IPS-18a (cell line): ENCODE measurements around the gene WWC1.

Experiments
- H3K27ac ChIP-seq: one replicate; pipeline ENCODE4 v1.5.1; 2013; ENCODE audit warnings: low read length
- H3K27me3 ChIP-seq: one replicate; pipeline ENCODE4 v1.6.1; 2013; ENCODE audit warnings: mild to moderate bottlenecking, low read length; ENCODE audit not compliant: control insufficient read depth, insufficient read depth
- H3K36me3 ChIP-seq: one replicate; pipeline ENCODE4 v1.6.1; 2013; ENCODE audit warnings: low read depth, low read length; ENCODE audit not compliant: control insufficient read depth
- H3K4me1 ChIP-seq: one replicate; pipeline ENCODE4 v1.6.1; 2013; ENCODE audit warnings: low read depth, low read length; ENCODE audit not compliant: control insufficient read depth
- H3K4me3 ChIP-seq: one replicate; pipeline ENCODE4 v1.5.1; 2013; ENCODE audit warnings: low read length
- H3K9ac ChIP-seq: one replicate; pipeline ENCODE4 v1.6.1; 2013; ENCODE audit warnings: mild to moderate bottlenecking, low read length, moderate library complexity
- H3K9me3 ChIP-seq: one replicate; pipeline ENCODE4 v1.6.1; 2013; ENCODE audit warnings: low read depth, low read length; ENCODE audit not compliant: control insufficient read depth

The WWC1 gene

DNA sequence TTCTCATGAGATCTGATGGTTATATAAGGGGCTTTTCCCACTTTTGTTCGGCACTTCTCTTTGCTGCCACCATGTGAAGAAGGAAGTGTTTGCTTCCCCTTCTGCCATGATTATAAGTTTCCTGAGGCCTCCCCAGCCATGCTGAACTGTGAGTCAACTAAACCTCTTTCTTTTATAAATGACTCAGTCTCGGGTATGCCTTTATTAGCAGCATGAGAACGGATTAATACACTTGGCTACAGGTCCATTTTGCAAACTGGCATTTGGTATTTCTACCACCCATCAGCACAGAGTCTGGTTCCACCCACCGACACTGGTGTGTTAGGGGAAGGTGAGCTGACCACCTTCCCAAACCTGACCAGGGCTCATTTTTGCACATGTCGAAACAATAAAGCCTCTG lies 146.9 kb downstream of the WWC1 start:
- Histone ChIP-seq H3K27ac (no peak overlapping the region), H3K36me3 (peaks cover 30% of the 10 kb centered on the region), H3K9ac (no peak overlapping the region), H3K4me3 (no peak overlapping the region), H3K9me3 (no peaks in the 10 kb centered on the region), H3K27me3 (no peaks in the 10 kb centered on the region), H3K4me1 (no peaks in the 10 kb centered on the region)

DNA sequence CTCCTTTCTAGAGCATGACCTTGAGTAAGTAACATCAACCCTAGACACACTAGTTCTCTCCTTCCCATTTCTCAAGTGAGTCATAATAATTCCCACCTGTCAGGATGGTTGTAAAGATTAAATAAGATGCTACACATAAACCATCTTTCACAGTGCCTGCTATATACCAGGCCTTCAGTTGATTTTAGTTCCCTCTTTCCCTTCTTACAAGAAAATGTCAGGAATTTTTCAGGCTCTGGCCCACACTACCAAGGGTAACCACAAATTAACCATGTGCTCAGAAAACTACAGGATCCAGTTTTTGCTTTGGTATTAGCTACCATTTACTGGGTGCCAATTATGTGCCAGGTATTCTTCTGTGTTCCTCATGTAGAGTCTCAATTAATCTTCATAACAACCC lies 152.1 kb downstream of the WWC1 start:
- no peaks in the 10 kb centered on the region for H3K4me1 ChIP-seq
- H3K36me3 ChIP-seq, result peaks cover 37% of the 10 kb centered on the region
- no peaks in the 10 kb centered on the region for H3K27me3 ChIP-seq
- H3K4me3 ChIP-seq, result no peak overlapping the region
- no peak overlapping the region for H3K9ac ChIP-seq
- no peak overlapping the region for H3K27ac ChIP-seq
- no peaks in the 10 kb centered on the region for H3K9me3 ChIP-seq

- Histone ChIP-seq H3K36me3 (peaks cover 37% of the 10 kb centered on the region), H3K4me1 (no peaks in the 10 kb centered on the region), H3K27me3 (no peaks in the 10 kb centered on the region), H3K9ac (no peak overlapping the region), H3K27ac (no peak overlapping the region), H3K4me3 (no peak overlapping the region), H3K9me3 (no peaks in the 10 kb centered on the region)
These were observed 152.7 kb downstream of the WWC1 start for GRCh38 chr5:168443950-168444700.

- Histone ChIP-seq H3K9me3 (no peaks in the 10 kb centered on the region), H3K27ac (no peak overlapping the region), H3K9ac (no peak overlapping the region), H3K4me1 (no peaks in the 10 kb centered on the region), H3K4me3 (no peak overlapping the region), H3K27me3 (no peaks in the 10 kb centered on the region), H3K36me3 (peaks cover 20% of the 10 kb centered on the region)
These were observed 155.7 kb downstream of the WWC1 start for GRCh38 chr5:168446983-168447619.

DNA sequence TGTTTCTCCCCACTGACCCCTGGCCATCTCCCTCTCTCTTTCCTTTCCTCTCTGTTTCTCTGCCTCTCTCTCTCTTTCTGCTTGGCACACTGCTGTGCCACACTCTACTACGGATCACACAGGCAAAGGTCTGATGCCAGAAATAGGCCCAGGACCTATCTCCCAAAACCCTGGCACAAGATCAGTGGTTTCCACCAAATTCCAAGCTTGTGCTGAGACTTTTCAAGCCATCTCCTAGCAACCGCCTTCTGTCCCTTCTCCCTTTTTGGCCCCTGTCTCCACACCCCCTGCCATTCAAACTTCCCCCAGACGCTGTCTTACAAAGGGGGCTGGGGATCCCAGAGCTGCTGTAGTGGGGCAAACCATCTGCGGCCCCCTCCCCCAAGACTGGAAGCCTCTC lies 156.4 kb downstream of the WWC1 start:
- no peaks in the 10 kb centered on the region for H3K9me3 ChIP-seq
- H3K27ac ChIP-seq, result no peak overlapping the region
- peaks cover 20% of the 10 kb centered on the region for H3K36me3 ChIP-seq
- H3K27me3 ChIP-seq, result no peaks in the 10 kb centered on the region
- H3K4me1 ChIP-seq, result no peaks in the 10 kb centered on the region
- H3K4me3 ChIP-seq, result no peak overlapping the region
- no peak overlapping the region for H3K9ac ChIP-seq

DNA sequence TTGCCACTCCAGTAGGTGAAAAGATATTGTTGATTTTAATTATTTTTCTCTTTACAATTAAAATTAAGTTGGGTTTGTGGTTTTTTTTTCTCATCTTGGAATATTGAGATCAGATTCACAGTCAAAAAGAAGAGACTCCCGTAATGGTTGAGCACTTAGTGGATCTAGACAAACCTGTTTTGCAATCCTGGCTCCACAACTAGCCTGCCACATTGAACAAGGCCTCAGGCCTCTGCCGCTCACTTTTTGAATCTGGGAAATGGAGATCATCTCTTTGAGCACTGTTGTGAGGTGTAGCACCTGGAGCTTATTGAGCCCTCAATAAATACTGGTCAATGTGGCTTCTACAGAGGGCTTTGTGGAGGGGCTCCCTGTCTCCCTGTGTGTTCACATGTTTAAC lies 157.7 kb downstream of the WWC1 start:
- Histone ChIP-seq H3K4me3 (no peak overlapping the region), H3K9ac (no peak overlapping the region), H3K9me3 (no peaks in the 10 kb centered on the region), H3K27ac (no peak overlapping the region), H3K36me3 (peaks cover 7% of the 10 kb centered on the region), H3K4me1 (no peaks in the 10 kb centered on the region), H3K27me3 (no peaks in the 10 kb centered on the region)

GRCh38 chr5:168451565-168451964 lies 160.1 kb downstream of the WWC1 start:
- H3K9me3 ChIP-seq, result no peaks in the 10 kb centered on the region
- H3K9ac ChIP-seq, result no peak overlapping the region
- H3K4me3 ChIP-seq, result no peak overlapping the region
- no peaks in the 10 kb centered on the region for H3K4me1 ChIP-seq
- no peaks in the 10 kb centered on the region for H3K27me3 ChIP-seq
- H3K27ac ChIP-seq, result no peak overlapping the region
- peaks cover 11% of the 10 kb centered on the region for H3K36me3 ChIP-seq

DNA sequence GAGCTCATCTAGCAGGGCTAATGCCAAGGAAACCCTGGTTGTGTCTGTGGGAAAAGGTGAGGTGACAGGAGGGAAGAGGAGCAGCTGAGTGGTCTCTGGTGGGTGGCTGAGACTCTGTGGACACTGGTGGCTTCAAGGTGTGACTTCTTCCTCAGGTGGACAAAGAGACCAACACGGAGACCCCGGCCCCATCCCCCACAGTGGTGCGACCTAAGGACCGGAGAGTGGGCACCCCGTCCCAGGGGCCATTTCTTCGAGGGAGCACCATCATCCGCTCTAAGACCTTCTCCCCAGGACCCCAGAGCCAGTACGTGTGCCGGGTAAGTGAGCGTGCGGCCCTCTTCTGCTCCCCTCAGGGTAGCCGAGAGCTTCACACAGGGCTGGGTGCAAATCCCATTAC lies 163.8 kb downstream of the WWC1 start:
- peaks cover 36% of the 10 kb centered on the region for H3K36me3 ChIP-seq
- no peaks in the 10 kb centered on the region for H3K27me3 ChIP-seq
- H3K9ac ChIP-seq, result no peak overlapping the region
- H3K27ac ChIP-seq, result no peak overlapping the region
- no peak overlapping the region for H3K4me3 ChIP-seq
- H3K9me3 ChIP-seq, result no peaks in the 10 kb centered on the region
- H3K4me1 ChIP-seq, result no peaks in the 10 kb centered on the region

DNA sequence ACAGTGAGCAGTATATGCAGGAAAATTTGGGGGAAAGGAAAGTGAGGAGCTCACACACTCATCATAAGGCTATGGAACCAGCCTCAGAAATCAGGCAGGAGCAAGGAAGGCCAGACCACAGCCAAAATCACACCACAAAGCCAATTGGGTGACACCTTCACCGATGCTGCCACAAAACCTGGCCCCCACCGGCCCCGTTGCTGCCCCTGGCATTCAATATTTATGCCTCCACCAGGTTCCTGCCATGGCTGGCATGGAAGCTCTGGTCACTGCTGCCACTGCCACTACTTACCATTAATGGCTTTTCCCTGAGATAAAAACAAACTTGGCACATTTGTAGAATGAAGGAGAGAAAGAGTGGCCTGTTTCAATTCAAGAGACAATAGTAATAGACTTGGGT lies 166.1 kb downstream of the WWC1 start:
- no peaks in the 10 kb centered on the region for H3K27me3 ChIP-seq
- H3K9ac ChIP-seq, result no peak overlapping the region
- H3K27ac ChIP-seq, result no peak overlapping the region
- H3K4me1 ChIP-seq, result no peaks in the 10 kb centered on the region
- H3K36me3 ChIP-seq, result peaks cover 42% of the 10 kb centered on the region
- no peaks in the 10 kb centered on the region for H3K9me3 ChIP-seq
- no peak overlapping the region for H3K4me3 ChIP-seq

DNA sequence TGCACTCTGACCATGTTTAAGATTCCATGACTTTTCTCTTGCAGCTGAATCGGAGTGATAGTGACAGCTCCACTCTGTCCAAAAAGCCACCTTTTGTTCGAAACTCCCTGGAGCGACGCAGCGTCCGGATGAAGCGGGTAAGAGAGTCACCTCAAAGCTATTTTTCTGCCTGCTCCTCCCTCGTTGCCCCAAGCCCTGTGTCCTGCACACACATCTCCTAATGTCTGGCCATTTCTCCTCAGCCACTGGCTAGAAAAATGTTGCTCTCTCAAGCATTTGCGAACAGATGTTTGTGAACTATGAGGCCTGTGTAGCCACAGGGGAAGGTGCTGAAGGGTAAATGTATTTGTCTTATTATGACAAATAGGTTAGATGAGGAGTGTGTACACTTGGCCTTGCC lies 169.2 kb downstream of the WWC1 start:
- peaks cover 46% of the 10 kb centered on the region for H3K36me3 ChIP-seq
- no peaks in the 10 kb centered on the region for H3K9me3 ChIP-seq
- no peak overlapping the region for H3K27ac ChIP-seq
- no peaks in the 10 kb centered on the region for H3K4me1 ChIP-seq
- no peaks in the 10 kb centered on the region for H3K27me3 ChIP-seq
- H3K9ac ChIP-seq, result no peak overlapping the region
- no peak overlapping the region for H3K4me3 ChIP-seq

DNA sequence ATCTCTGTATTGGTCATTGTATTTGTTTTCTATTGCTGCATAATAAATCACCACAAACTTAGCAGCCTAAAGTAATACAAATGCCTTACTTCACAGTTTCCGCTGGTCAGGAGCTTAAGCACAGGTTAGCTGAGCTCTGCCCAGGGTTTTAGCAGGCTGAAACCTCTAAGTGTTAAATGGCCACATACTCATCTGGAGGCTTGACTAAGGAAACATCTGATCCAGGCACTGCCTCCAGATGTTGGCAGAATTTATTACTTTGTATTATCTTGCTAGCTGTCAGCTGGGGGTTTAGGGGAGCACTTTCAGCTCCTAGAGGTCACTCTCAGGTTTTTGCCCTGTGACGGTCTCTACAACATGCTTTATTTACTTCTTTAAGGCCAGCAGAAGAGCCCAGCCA lies 171.6 kb downstream of the WWC1 start:
- H3K4me3 ChIP-seq, result no peak overlapping the region
- H3K27me3 ChIP-seq, result no peaks in the 10 kb centered on the region
- H3K9ac ChIP-seq, result no peak overlapping the region
- H3K4me1 ChIP-seq, result no peaks in the 10 kb centered on the region
- H3K36me3 ChIP-seq, result peaks cover 34% of the 10 kb centered on the region
- H3K9me3 ChIP-seq, result no peaks in the 10 kb centered on the region
- no peak overlapping the region for H3K27ac ChIP-seq

- no peak overlapping the region for H3K4me3 ChIP-seq
- H3K9ac ChIP-seq, result no peak overlapping the region
- H3K4me1 ChIP-seq, result no peaks in the 10 kb centered on the region
- H3K27ac ChIP-seq, result no peak overlapping the region
- H3K27me3 ChIP-seq, result no peaks in the 10 kb centered on the region
- H3K9me3 ChIP-seq, result no peaks in the 10 kb centered on the region
- H3K36me3 ChIP-seq, result peaks cover 36% of the 10 kb centered on the region
These were observed 172.8 kb downstream of the WWC1 start for GRCh38 chr5:168464214-168464613.
